Endothelial cell of hepatic sinusoid (primary cell): ENCODE measurements around the gene CDK11A.
"Not testable (repeated sequence)": the region's sequence is repeated elsewhere in the genome, so short reads cannot be mapped to it uniquely, and the experiment has no call there.

Source experiments
- in situ Hi-C: cut with HindIII; loops from 2 replicates; pipeline ENCODE4 v1.10.0; 2017; ENCODE audit warnings: low sequenced_read_pairs

Gene CDK11A

DNA sequence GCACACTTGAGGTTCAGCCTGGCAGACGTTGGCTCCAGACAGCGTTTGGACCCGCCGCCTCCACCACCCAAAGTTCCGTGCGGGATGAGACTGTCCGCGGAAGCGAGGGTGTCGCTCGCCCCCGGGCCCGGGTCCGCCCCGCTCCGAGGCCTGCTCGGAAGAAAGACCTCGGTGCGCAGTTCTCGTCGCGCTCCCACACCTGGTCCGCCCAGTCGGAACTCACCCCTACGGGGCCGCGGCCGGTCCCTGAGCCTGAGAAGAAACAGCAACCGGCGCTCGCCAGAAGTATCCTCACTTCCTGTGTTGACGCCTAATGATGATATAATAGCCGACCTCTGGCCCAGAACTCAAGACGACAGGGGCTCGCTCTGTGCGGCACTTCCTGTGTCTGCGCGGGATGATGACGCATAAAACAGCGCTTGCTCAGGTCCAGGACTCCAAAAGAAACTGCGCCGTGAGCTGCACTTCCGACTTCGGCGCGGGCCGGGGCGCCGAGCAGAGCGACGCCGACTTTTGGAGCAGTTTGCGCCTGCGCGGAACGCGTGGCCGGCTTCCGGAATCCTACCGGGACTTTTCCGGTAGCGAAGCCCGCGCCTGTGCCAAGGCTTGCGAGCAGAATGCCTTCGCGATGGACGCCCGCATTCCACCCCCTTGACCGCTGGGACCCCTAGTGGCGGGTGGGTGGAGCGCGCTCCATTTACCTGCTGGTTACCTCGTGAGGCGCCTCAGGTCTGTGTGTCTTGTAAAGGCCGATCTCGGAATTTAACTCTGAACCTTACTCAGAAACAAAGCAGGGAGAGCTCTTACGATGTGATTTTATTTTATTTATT lies at the start of gene CDK11A:
Gene CDK11A (minus strand): TSS at position 323 of the 830 bp plus-strand sequence. CDS start 1,539 bp downstream, outside the sequence.
- in situ Hi-C loops = not testable (repeated sequence)

- in situ Hi-C loops = no loop called here
Observed at GRCh38 chr1:1773874-1774273, 49.7 kb upstream of the CDK11A start.

- in situ Hi-C loops = no loop called here
Observed at GRCh38 chr1:1771096-1771495, 46.9 kb upstream of the CDK11A start.

DNA sequence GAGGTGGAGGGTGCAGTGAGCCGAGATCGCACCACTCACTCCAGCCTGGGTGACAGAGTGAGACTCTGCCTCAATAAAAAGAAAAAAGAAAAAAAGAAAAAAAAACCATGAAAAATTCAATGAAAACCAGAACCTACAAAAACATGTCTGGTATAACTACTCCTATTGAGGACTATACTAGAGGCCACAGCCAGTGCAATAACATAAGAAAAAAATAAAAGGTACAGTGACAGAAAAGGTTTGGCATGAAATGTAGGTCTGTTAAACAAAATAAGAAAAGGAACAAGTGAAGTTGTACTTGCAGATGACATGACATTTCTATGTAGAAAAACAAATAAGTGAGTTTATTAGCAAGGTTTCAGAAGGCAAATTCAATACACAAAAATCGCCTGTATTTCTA lies 45.9 kb upstream of the CDK11A start:
- in situ Hi-C loops = no loop called here

- in situ Hi-C loops = no loop called here
Observed at GRCh38 chr1:1768249-1768992, 44.3 kb upstream of the CDK11A start.

- in situ Hi-C loops = no loop called here
Observed at GRCh38 chr1:1764876-1765470, 40.8 kb upstream of the CDK11A start.

DNA sequence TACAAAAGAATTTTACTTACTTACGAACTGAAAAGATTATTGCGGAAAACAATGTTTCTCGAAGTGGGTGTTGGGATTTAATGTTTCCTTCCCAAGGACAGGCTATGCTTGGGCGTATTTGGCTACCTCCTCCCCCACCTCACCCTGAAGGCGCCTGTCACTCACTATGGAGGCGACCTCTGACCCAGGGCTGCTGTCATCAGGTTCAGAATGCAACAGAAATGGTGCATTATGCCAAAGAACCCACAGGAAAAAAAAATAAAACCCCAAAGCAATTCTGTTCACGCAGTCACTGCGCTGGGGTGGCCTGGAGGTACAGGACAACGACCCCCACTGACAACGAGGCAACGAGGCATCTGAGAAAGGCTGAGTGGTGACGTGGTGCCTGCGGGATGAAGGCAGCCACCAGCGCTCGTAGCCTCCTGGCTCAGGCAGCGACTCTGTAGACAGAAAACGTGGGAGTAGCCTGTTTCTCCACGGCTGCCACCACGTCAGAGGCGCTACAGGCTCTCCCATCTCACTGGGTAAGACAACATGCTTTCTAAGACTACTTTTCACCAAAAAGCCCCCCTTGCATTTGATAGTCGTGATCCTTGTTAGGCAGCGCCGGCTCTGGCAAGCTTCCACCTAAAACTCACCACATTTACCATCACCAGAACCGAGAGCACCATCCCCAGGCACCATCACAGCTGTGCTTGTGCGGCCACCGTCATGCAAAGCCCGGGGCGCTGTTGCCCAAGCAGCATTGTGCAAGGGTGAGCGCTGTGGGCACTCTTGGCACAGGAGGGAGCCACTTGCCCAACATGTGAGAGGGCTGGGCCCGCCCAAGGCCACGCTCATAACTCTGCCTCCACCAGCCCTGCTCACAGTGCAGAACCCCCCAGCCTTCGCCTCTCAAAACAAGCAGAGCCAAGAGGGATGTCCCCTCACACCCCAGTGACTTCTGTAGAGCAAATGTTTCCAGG lies 39.8 kb upstream of the CDK11A start:
- in situ Hi-C loops = no loop called here

DNA sequence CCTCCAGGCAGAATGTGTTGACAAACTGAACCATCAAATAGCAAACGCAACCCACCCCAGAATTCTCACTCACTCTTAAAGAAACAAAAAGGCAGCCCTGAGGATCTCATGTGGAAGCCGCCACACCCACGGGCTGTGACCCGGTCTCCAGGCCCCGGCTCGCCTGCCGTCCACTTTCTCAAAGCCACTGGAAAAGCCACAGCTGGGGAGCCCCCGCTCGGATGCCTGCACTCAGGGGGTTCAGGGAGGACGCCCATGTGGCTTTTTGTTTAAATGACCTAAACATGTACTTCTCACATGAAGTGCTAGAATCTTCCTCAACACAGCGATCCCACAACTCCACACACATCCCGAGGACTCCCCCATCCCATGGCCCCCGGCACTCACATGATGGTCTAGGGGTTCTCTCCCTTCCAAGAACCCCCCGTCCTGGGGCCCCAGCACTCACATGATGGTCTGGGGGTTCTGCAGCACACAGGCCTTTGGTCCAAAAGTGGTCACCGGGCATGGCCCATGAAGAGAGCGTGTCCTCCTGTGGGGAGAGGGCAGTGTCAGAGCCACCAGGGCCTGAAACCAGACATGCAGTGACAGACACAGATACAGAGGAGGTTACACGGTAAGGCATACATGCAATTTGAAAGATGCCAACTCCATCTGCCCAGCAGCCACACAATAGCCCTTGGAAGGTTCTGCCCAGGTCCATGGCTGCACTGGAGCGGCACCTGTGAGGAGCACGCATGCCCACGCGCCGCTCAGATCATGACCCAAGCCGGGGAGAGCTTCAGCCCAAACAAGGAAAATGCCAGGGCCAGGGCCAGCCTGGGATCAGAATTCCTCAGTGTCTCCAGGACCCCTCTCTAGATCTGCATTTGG lies 37.6 kb upstream of the CDK11A start:
- in situ Hi-C loops = no loop called here

DNA sequence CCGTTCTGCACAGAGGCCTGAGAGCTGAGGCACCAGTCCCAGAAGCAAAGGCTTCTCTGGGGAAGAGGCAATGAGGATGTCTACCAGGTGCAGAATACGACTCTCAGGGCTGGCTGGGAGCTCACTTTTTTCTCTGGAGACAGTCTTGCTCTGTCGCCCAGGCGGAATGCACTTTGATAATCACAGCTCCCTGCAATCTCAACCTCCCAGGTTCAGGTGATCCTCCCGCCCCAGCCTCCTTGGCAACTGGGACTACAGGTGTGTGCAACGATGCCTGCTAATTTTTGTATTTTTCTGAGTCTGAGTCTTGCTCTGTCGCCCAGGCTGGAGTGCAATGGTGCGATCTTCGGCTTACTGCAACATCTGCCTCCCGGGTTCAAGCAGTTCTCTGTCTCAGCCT lies 36.6 kb upstream of the CDK11A start:
- in situ Hi-C loops = no loop called here

- in situ Hi-C loops = no loop called here
Observed at GRCh38 chr1:1760345-1760650, 36.1 kb upstream of the CDK11A start.

- in situ Hi-C loops = loop anchor here (5.0 kb wide), 2 partner anchors 63 to 128 kb away; no protein-coding TSS in a partner anchor
Observed at GRCh38 chr1:1759456-1760344, 35.5 kb upstream of the CDK11A start.

GRCh38 chr1:1758692-1759455 lies 34.7 kb upstream of the CDK11A start:
- in situ Hi-C loops = loop anchor here (5.0 kb wide), 2 partner anchors 63 to 128 kb away; no protein-coding TSS in a partner anchor

DNA sequence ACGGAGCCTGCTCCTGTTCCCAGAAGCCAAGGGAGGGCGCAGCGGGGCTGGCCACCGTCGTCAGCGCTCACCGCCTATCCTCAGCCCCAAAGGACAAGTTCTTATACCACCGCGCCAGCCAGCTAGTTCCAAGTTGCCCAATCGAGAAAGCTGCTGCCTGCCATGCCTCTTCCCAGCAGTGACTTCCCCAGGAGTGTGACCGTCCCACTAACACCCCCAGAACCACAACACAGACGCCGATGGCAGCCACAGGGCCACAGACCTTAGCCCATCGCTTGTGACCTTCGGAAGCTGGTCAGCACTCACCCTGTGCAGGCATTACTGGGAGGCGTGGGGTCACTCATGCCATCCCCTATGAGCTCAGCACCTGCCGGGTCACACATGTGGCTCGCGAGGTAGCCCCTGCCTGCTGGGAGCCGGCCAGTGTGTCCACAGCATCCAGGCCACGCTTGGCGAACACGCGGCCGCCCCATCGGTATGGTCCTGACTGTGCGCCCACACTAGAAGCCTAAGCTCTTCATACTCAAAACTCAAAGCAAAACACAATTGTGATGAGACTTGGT lies 34.0 kb upstream of the CDK11A start:
- in situ Hi-C loops = loop anchor here (5.0 kb wide), 2 partner anchors 64 to 129 kb away; no protein-coding TSS in a partner anchor

DNA sequence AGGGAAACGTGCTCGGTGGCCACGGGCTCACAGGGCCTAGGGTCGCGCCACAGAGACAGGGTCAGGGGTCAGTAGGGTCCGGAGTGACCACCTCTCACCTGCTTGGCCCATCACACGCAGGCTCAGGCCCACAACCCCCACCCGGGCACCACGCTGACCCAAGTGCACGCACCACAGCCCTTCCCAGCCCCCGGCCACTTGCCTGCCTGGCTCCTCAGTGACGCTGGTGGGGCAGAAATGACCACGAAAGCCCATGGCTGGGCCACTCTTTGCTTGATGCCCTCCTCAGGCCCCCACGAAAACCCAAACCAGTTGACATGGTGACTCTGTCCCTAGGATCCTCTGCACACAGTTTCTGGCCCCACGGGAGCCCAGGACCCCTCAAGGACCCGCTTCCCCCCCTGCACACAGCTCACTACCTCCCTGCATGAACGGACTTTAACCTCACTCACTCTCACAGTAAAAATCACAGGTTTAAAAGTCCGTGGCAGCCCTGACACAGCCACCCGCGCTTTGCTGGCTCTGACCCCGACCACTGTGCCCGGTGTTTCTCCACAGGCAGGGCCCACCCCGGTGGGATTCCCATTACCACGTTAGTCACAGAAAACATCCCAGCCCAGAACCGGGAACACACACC lies 33.4 kb upstream of the CDK11A start:
- in situ Hi-C loops = loop anchor here (5.0 kb wide), 2 partner anchors 65 to 130 kb away; no protein-coding TSS in a partner anchor

DNA sequence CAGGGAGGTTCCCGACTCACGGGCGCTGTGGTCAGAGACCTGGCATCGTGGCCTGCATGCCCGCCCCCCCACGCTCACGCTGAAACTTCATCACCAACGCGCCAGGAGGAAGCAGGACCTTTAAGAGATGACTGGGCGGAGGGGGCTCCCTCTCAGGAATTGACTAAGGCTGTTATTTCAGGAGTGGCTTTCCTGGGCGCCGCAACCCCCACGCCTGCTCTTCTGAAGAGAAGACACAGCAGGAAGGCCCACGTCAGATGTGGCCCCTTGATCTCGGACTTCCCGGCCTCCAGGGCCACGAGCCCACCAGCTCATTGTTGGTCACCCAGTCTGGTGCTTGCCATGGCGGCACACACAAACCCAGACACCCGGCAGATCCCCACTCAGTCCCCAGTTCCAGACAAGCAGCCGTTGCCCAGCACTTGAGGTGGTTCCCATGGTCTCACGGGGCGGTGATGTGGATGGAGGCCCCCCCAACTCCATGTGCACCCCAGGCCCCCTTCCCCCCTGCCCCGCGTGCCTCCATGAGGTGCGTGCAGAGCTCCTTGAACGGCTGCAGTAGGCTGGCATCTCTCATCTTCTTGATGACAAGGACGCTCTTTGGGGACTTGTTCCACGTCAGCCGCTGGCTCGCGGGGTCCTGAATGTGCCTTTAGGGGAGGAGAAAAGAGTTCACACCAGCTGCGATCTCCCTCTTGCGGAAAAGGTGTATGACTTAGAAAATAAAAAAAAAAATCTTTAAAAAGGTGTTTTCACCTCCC lies 32.7 kb upstream of the CDK11A start:
- in situ Hi-C loops = loop anchor here (5.0 kb wide), 2 partner anchors 65 to 130 kb away; no protein-coding TSS in a partner anchor

DNA sequence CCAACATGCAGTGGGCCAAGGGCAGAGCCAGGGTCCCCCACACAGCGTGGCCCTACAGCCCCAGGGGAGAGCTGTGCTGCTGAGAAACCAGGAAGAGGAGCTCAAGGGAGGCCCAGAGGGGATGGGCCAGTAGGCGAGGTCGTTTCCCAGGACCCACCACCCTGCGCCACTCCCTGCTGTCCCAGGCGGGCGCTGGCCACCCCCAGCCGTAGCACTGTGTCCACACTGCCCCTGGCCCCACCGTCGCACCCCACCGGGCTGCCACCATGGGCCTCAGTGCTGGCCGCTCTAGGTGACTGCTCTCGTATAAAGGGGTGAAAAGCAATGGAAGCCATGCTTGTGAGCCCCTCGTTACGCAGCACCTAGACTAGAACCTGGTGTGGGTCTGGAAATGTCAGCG lies 31.7 kb upstream of the CDK11A start:
- in situ Hi-C loops = loop anchor here (5.0 kb wide), 2 partner anchors 66 to 131 kb away; no protein-coding TSS in a partner anchor
